VCaP (cell line): ENCODE results near the gene ALCAM.

Source experiments
- H3K27ac ChIP-seq: fragments of 450-650 bp; 2 replicates; pipeline ENCODE4 v1.5.1; 2017
- TF ChIP-seq, protein P1 (sequence below): fragments of 450-650 bp; conservative IDR thresholded peaks from 2 replicates; pipeline ENCODE4 v1.5.1; 2017; ENCODE audit warnings: mild to moderate bottlenecking, moderate library complexity

ALCAM gene

DNA sequence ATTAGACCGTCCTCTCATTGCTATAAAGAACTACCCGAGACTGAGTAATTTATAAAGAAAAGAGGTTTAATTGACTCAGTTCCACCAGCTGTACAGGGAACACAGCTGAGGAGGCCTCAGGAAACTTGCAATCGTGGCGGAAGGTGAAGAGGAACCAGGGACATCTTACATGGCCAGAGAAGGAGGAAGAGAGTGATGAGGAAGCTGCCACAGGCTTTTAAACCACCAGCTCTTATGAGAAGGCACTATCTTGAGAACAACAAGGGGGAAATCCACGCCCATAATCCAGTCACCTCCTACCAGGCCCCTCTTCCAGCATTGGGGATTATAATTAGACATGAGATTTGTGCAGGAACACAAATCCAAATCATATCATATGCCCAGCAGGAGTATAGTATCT, 138.5 kb downstream of the ALCAM start:
- no peak overlapping the region for H3K27ac ChIP-seq
- TF ChIP-seq, protein P1, sequence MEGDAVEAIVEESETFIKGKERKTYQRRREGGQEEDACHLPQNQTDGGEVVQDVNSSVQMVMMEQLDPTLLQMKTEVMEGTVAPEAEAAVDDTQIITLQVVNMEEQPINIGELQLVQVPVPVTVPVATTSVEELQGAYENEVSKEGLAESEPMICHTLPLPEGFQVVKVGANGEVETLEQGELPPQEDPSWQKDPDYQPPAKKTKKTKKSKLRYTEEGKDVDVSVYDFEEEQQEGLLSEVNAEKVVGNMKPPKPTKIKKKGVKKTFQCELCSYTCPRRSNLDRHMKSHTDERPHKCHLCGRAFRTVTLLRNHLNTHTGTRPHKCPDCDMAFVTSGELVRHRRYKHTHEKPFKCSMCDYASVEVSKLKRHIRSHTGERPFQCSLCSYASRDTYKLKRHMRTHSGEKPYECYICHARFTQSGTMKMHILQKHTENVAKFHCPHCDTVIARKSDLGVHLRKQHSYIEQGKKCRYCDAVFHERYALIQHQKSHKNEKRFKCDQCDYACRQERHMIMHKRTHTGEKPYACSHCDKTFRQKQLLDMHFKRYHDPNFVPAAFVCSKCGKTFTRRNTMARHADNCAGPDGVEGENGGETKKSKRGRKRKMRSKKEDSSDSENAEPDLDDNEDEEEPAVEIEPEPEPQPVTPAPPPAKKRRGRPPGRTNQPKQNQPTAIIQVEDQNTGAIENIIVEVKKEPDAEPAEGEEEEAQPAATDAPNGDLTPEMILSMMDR, result no peak

- TF ChIP-seq, protein P1, result no peak
Measured at GRCh38 chr3:105511031-105511430, 144.3 kb downstream of the ALCAM start.

DNA sequence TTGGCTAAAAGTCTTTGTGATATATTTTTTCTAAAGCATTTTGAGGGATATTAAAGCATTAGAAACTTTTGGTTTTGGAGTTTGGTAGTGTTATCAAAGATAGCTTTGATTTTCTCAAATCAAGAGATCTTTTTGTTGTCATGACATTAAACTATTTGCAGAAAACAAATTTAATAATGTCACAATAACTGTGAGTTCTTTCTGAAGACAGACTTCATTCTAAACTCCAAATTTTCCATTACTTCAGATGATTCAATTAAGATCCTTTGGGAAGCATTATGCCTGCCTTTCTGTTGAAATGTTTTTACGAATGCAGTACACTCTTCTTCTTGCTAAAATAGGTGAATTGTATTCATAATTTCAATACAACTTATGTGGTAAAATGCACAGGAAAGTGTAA, 145.4 kb downstream of the ALCAM start:
- TF ChIP-seq, protein P1, result no peak
- H3K27ac ChIP-seq, result no peak overlapping the region

More at GRCh38 chr3:105511031-105511430, 144.3 kb downstream of the ALCAM start:
- H3K27ac ChIP-seq, result no peak overlapping the region

DNA sequence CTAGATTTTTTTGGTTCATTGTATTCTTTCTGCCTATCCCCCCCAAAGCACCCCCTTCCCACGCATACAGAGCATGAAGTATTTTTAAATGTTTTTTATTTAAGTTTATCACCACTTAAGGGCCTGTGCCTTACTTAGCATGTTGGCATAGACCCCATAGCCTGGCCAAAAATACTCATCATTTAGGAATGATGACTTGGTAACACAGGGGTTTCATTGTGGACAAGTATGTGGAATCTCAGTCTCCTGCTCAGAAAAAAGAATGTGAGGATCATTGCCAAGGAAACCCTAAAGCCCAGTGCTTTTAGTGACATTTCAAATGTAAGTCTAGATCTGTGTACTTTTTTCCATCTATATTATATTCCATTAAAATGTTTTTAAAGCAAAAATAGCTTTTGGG, 146.3 kb downstream of the ALCAM start:
- TF ChIP-seq, protein P1, result no peak
- H3K27ac ChIP-seq, result no peak overlapping the region

DNA sequence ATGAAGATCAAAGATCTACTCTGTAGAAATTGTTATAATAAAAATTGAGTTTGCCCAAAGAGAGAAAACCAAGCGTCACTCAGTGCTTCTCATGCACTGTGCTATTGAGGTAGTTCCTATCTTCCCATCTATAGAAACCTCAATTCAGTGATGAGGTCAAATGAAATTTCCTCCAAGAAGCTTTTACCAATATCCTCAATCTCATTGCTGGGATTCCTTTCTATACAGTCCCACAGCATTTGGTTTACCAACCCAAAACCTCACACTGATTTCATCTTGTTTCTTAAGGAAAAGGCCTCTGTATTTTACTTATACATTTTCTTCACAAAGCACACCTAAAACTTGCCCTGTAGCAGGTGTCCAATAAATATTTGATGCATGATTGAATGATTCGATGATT, 147.2 kb downstream of the ALCAM start:
- H3K27ac ChIP-seq, result no peak overlapping the region; the same call in 1 of the 2 replicates
- TF ChIP-seq, protein P1, result no peak

DNA sequence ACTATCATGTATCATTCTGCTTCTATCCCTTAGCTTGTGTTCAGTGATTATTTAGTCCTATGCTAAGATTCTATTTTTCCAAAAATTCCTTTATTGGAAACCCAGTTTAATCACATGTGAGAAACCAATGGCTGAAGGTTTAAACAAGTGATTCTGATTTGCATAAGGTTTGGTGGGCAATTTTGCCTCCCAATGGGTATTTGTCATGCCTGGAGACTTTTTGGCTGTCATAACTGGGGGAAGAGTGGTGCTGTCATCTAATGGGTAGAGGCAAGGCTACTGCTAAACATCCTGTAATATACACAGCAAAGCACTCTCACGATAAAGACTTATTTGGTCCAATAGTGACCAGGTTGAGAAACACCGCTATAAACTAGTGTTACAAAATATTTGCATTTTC, 148.7 kb downstream of the ALCAM start:
- TF ChIP-seq, protein P1, result no peak

GRCh38 chr3:105516972-105517371, 150.3 kb downstream of the ALCAM start:
- TF ChIP-seq, protein P1, result no peak
- no peak overlapping the region for H3K27ac ChIP-seq

More for the DNA sequence above, 148.7 kb downstream of the ALCAM start:
- no peak overlapping the region for H3K27ac ChIP-seq
